HG03196 (cell line): ENCODE data around the gene CD320.
"Not testable (repeated sequence)": the region's sequence is repeated elsewhere in the genome, so short reads cannot be mapped to it uniquely, and the experiment has no call there.

Experiments used
- ATAC-seq: cut with Tn5 transposase; IDR thresholded peaks from one replicate; pipeline ENCODE4 v1.9.1; 2021; ENCODE audit not compliant: unreplicated experiment

Gene CD320

GRCh38 chr19:8310342-8311055, 2.3 kb upstream of the CD320 start:
- no peak for ATAC-seq

GRCh38 chr19:8308891-8309291, 733 bp upstream of the CD320 start:
- no peak for ATAC-seq

- ATAC-seq, result no peak
These were observed 676 bp downstream of the CD320 start for GRCh38 chr19:8307400-8307964.

- ATAC-seq, result no peak
These were observed 1.7 kb downstream of the CD320 start for GRCh38 chr19:8306235-8307054.

GRCh38 chr19:8305798-8306197, 2.4 kb downstream of the CD320 start:
- ATAC-seq, result no peak

- no peak for ATAC-seq
These were observed 3.1 kb downstream of the CD320 start for GRCh38 chr19:8304841-8305621.

GRCh38 chr19:8302734-8303133, 5.4 kb downstream of the CD320 start:
- no peak for ATAC-seq

GRCh38 chr19:8302357-8302691, 5.8 kb downstream of the CD320 start:
- ATAC-seq, result no peak

- not testable (repeated sequence) for ATAC-seq
These were observed 16.8 kb downstream of the CD320 start for GRCh38 chr19:8291337-8291736.

- not testable (repeated sequence) for ATAC-seq
These were observed 31.6 kb downstream of the CD320 start for GRCh38 chr19:8276508-8276907.

- no peak for ATAC-seq
These were observed 38.4 kb downstream of the CD320 start for GRCh38 chr19:8269724-8270123.

- no peak for ATAC-seq
These were observed 42.3 kb downstream of the CD320 start for GRCh38 chr19:8265872-8266271.

GRCh38 chr19:8264248-8264647, 43.9 kb downstream of the CD320 start:
- not testable (repeated sequence) for ATAC-seq

- no peak for ATAC-seq
These were observed 45.7 kb downstream of the CD320 start for GRCh38 chr19:8262431-8262830.

GRCh38 chr19:8261881-8262280, 46.3 kb downstream of the CD320 start:
- ATAC-seq, result no peak

GRCh38 chr19:8261347-8261746, 46.8 kb downstream of the CD320 start:
- no peak for ATAC-seq

- no peak for ATAC-seq
These were observed 48.3 kb downstream of the CD320 start for GRCh38 chr19:8259922-8260247.

- no peak for ATAC-seq
These were observed 48.8 kb downstream of the CD320 start for GRCh38 chr19:8259142-8259921.

GRCh38 chr19:8257052-8257443, 51.1 kb downstream of the CD320 start:
- ATAC-seq, result no peak

- no peak for ATAC-seq
These were observed 51.7 kb downstream of the CD320 start for GRCh38 chr19:8256276-8257051.
